ENCODE measurements around the gene OR4K13.

- TF ChIP-seq POLR2A (IDR thresholded peaks at IDR 0.05; ENCODE audit: low read depth, low read length) (no peak), EZH2 (IDR thresholded peaks at IDR 0.05; ENCODE audit: borderline replicate concordance, low read depth, low read length, severe bottlenecking) (no peak), CTCF (IDR thresholded peaks at IDR 0.05; ENCODE audit: extremely low read depth in 1 of 2, insufficient read depth in 1 of 2, low read depth in 1 of 2, low read length in 2 of 2) (no peak), POLR2AphosphoS5 (IDR thresholded peaks at IDR 0.05; ENCODE audit: insufficient read depth, low read depth, low read length) (no peak)
Observed at GRCh38 chr14:20031058-20031457, 4.8 kb downstream of the OR4K13 start.
